Measurements from ENCODE around the gene ABHD15.

The ABHD15 gene

DNA sequence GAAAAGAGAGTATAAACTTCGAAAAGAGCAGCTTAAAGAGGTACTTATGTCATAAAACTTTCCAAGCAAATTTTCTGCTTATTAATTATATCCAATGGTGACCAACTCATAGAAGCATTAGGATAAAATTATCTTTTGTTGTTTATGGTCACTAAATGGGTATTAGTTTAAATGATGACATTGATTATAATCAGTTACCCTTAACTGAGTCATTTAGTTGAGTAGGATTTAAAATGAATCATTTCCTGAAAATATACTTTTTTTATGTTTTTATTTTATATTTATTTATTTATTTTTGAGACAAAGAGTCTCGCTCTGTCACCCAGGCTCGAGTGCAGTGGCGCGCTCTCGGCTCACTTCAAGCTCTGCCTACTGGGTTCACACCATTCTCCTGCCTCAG lies 55.9 kb downstream of the ABHD15 start:
- ChIA-PET POLR2A (interaction anchor here (0.5 kb wide), 1 partner anchor 10 kb away, joined by 3 read pairs; no protein-coding TSS in a partner anchor), CTCF (interaction anchor here (1.5 kb wide), 1 partner anchor 19 kb away, joined by 5 read pairs; no protein-coding TSS in a partner anchor)
- no peak for DNase-seq (ENCODE audit: extremely low spot score)
- TF ChIP-seq, protein P1, sequence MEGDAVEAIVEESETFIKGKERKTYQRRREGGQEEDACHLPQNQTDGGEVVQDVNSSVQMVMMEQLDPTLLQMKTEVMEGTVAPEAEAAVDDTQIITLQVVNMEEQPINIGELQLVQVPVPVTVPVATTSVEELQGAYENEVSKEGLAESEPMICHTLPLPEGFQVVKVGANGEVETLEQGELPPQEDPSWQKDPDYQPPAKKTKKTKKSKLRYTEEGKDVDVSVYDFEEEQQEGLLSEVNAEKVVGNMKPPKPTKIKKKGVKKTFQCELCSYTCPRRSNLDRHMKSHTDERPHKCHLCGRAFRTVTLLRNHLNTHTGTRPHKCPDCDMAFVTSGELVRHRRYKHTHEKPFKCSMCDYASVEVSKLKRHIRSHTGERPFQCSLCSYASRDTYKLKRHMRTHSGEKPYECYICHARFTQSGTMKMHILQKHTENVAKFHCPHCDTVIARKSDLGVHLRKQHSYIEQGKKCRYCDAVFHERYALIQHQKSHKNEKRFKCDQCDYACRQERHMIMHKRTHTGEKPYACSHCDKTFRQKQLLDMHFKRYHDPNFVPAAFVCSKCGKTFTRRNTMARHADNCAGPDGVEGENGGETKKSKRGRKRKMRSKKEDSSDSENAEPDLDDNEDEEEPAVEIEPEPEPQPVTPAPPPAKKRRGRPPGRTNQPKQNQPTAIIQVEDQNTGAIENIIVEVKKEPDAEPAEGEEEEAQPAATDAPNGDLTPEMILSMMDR (IDR thresholded peaks at IDR 0.05; ENCODE audit: control extremely low read depth, extremely low read depth, low read depth, missing control alignments): no peak

Data from GM10248 (cell line).